HepG2 (cell line): ENCODE data around the gene SLC12A3. TPM values are rescaled to one million over a fixed set of nuclear protein-coding genes. Genes with fewer than 3 reads are reported as not detected.

Experiments used
- CBX2 ChIP-seq, 2 experiments: fragments of 200-600 bp in 1 of 2; sonication (generic); formaldehyde crosslinking in 1 of 2; IDR thresholded peaks; 2 replicates each; pipeline versions ENCODE4 v1.7.0 to v1.8.1; 2018 to 2022; ENCODE audit warnings: low read depth in 2 of 2, low read length in 1 of 2, mild to moderate bottlenecking in 1 of 2, missing genetic modification reagents in 1 of 2
- EED ChIP-seq: sonication (generic); formaldehyde crosslinking; IDR thresholded peaks from 2 replicates; pipeline ENCODE4 v1.5.0; 2020; ENCODE audit warnings: mild to moderate bottlenecking, missing genetic modification reagents
- FOXC1 ChIP-seq: sonication (generic); formaldehyde crosslinking; IDR thresholded peaks from 2 replicates; pipeline ENCODE4 v1.8.0; 2022; ENCODE audit warnings: mild to moderate bottlenecking, missing genetic modification reagents, borderline replicate concordance
- FOXM1 ChIP-seq: sonication (generic); formaldehyde crosslinking; IDR thresholded peaks from 2 replicates; pipeline ENCODE4 v1.5.0; 2020; ENCODE audit warnings: missing genetic modification reagents
- HINFP ChIP-seq: sonication (generic); formaldehyde crosslinking; IDR thresholded peaks from 2 replicates; pipeline ENCODE4 v1.4.0; 2020; ENCODE audit warnings: low read depth, mild to moderate bottlenecking, missing genetic modification reagents
- ISL2 ChIP-seq: sonication (generic); formaldehyde crosslinking; IDR thresholded peaks from 2 replicates; pipeline ENCODE4 v1.5.0; 2020; ENCODE audit warnings: missing genetic modification reagents
- MEIS2 ChIP-seq: sonication (generic); formaldehyde crosslinking; IDR thresholded peaks from 2 replicates; pipeline ENCODE4 v1.9.0; 2021; ENCODE audit warnings: mild to moderate bottlenecking, missing genetic modification reagents
- MXD4 ChIP-seq: IDR thresholded peaks from 2 replicates; pipeline ENCODE4 v1.6.1; 2016; ENCODE audit warnings: mild to moderate bottlenecking, missing biosample characterization, missing genetic modification reagents
- NR2F2 ChIP-seq: IDR thresholded peaks from 2 replicates; pipeline ENCODE4 v1.6.1; 2012; ENCODE audit warnings: low read depth, inconsistent platforms, borderline replicate concordance
- PRMT3 ChIP-seq: sonication (generic); formaldehyde crosslinking; IDR thresholded peaks from 2 replicates; pipeline ENCODE4 v1.8.1; 2022; ENCODE audit warnings: low read depth, mild to moderate bottlenecking, moderate library complexity, missing genetic modification reagents, borderline replicate concordance
- SRSF9 ChIP-seq: fragments of 200-400 bp; formaldehyde crosslinking; IDR thresholded peaks from 2 replicates; pipeline ENCODE4 v1.6.1; 2018; ENCODE audit warnings: borderline replicate concordance, mild to moderate bottlenecking, low read depth, low read length; ENCODE audit not compliant: insufficient read depth, poor library complexity, severe bottlenecking
- TFDP1 ChIP-seq: IDR thresholded peaks from 2 replicates; pipeline ENCODE4 v1.6.1; 2016; ENCODE audit warnings: missing compliant biosample characterization, missing genetic modification reagents, borderline replicate concordance
- ZBTB1 ChIP-seq: sonication (generic); formaldehyde crosslinking; IDR thresholded peaks from 2 replicates; pipeline ENCODE4 v1.4.0; 2020; ENCODE audit warnings: missing genetic modification reagents, borderline replicate concordance
- ZHX1 ChIP-seq: sonication (generic); formaldehyde crosslinking; IDR thresholded peaks from 2 replicates; pipeline ENCODE4 v1.8.1; 2022; ENCODE audit warnings: low read depth, mild to moderate bottlenecking, missing genetic modification reagents
- ZMAT3 ChIP-seq: sonication (generic); formaldehyde crosslinking; conservative IDR thresholded peaks from 2 replicates; pipeline ENCODE4 v1.7.0; 2021; ENCODE audit warnings: missing genetic modification reagents
- ZNF30 ChIP-seq: sonication (generic); formaldehyde crosslinking; IDR thresholded peaks from 2 replicates; pipeline ENCODE4 v1.5.0; 2020; ENCODE audit warnings: mild to moderate bottlenecking, missing genetic modification reagents
- ZNF484 ChIP-seq: sonication (generic); formaldehyde crosslinking; IDR thresholded peaks from 2 replicates; pipeline ENCODE4 v1.5.1; 2020; ENCODE audit warnings: mild to moderate bottlenecking, low read depth, missing genetic modification reagents, borderline replicate concordance
- ZNF496 ChIP-seq: sonication (generic); formaldehyde crosslinking; IDR thresholded peaks from 2 replicates; pipeline ENCODE4 v1.8.1; 2023; ENCODE audit warnings: mild to moderate bottlenecking, moderate library complexity, missing genetic modification reagents; ENCODE audit not compliant: insufficient replicate concordance
- ZNF790 ChIP-seq: sonication (generic); formaldehyde crosslinking; IDR thresholded peaks from 2 replicates; pipeline ENCODE4 v1.8.0; 2022; ENCODE audit warnings: missing genetic modification reagents, mild to moderate bottlenecking, borderline replicate concordance
- polyA plus RNA-seq, 8 experiments: library from polyadenylated mRNA; depleted of rRNA in 3 of 8; stranded (reverse) in 7 of 8; unstranded in 1 of 8; fragments of >200 nt; fragmentation: Illumina TruSeq in 4 of 8; extraction: Trizol in 4 of 8; gene quantifications; 2 replicates each; pipeline versions ENCODE4 v1.2.1 to v1.2.3, GENCODE V29; 2011 to 2016; ENCODE audit warnings: low read depth in 4 of 8, missing spikeins in 1 of 8, mixed read lengths in 1 of 8; ENCODE audit not compliant: insufficient read depth in 1 of 8
- total RNA-seq, 5 experiments: library from RNA; depleted of rRNA; stranded (reverse); fragments of >200 nt; fragmentation: Illumina TruSeq; extraction: Trizol; gene quantifications; 2 replicates each; pipeline ENCODE4 v1.2.3, GENCODE V29; 2016; ENCODE audit warnings: low read depth in 1 of 5

Gene SLC12A3
- total and polyA plus RNA-seq, 2 of the 13 experiments (the other 11 are each of a cell fraction or from before 2014, with no cell fraction given) = 6.2 TPM; not detected in 1

GRCh38 chr16:56932721-56933619 is 68.0 kb downstream of the SLC12A3 start (continued):
- TF ChIP-seq FOXM1 (CRISPR knock-in tag) = no peak
- no peak for TF ChIP-seq PRMT3 (CRISPR knock-in tag)
- TF ChIP-seq ZNF496 (CRISPR knock-in tag) = no peak
- TF ChIP-seq ZBTB1 (CRISPR knock-in tag) = no peak
- TF ChIP-seq FOXC1 (CRISPR knock-in tag) = no peak
- TF ChIP-seq ZMAT3 = no peak; the same call in 1 of the 2 replicates
- peak; percentile 64; the same call in 1 of the 2 replicates for TF ChIP-seq EED (CRISPR knock-in tag)
- TF ChIP-seq ZNF484 (CRISPR knock-in tag) = no peak
- no peak for TF ChIP-seq SRSF9
- no peak for TF ChIP-seq ZNF30 (CRISPR knock-in tag)
- no peak for TF ChIP-seq HINFP
- no peak for TF ChIP-seq TFDP1 (CRISPR knock-in tag)
- TF ChIP-seq ZHX1 = no peak
- TF ChIP-seq MEIS2 (CRISPR knock-in tag) = peak; percentile 97; the same call in 1 of the 2 replicates
- no peak for TF ChIP-seq ZNF790 (CRISPR knock-in tag)
- no peak for TF ChIP-seq NR2F2
- peak; percentile 2; the same call in 1 of the 2 replicates for TF ChIP-seq ISL2 (CRISPR knock-in tag)
- TF ChIP-seq MXD4 (CRISPR knock-in tag) = peak; percentile 94
- no peak for TF ChIP-seq CBX2 (IDR thresholded peaks at IDR 0.05; ENCODE audit: low read depth, low read length)
- TF ChIP-seq CBX2 (CRISPR knock-in tag; IDR thresholded peaks at IDR 0.05; ENCODE audit: low read depth) = no peak
